ENCODE results near the gene KCNA5.

KCNA5 gene

GRCh38 chr12:5027046-5027821 lies 16.4 kb upstream of the KCNA5 start:
- DNase-seq = no peak

- no peak for DNase-seq
Measured at GRCh38 chr12:5030066-5030465, 13.6 kb upstream of the KCNA5 start.

GRCh38 chr12:5031242-5031641 lies 12.4 kb upstream of the KCNA5 start:
- DNase-seq = no peak

- no peak for DNase-seq
Measured at GRCh38 chr12:5031958-5032357, 11.7 kb upstream of the KCNA5 start.

- DNase-seq = no peak
Measured at GRCh38 chr12:5032821-5033220, 10.9 kb upstream of the KCNA5 start.

- DNase-seq = no peak
Measured at GRCh38 chr12:5033883-5034282, 9.8 kb upstream of the KCNA5 start.

DNA sequence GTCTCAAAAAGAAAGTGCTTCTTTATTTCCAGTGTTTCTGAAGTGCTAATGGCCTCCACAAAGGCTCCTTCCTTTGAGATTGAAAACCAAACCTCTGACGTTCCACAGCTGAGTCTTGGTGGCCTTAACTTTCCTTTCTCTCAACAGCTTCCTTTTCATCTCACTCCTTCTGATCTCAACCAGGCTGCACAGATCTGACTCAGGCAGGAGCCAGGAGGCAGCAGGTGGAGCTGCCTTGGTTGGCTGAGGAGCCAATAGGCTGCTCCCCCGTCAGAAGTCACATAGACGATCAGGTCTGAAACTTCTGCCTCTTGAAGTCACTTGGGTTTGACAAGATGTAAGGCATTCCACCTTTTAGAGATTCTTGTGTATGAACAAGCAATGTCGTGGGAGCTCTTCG lies 9.1 kb upstream of the KCNA5 start:
- no peak for DNase-seq

DNA sequence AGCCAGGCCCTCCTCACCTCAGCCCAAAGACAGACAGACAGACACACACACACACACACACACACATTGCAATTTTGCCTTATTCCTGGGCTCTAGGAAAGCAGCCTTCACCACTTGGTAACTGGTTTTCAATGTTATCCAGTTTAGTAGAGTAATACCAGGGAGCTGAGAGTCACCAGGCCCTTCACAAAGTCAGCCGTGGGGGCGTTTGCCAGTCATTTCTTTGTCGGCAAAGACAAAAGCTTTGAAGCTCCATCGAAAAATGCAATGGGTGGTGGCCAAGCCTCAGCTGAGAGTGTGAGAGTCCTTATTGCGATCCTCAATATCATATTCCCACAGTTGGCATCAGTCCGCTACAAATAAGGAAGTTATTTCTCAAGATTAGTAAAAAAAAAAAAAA lies 8.1 kb upstream of the KCNA5 start:
- no peak for DNase-seq

GRCh38 chr12:5036031-5036430 lies 7.6 kb upstream of the KCNA5 start:
- no peak for DNase-seq

- DNase-seq = no peak
Measured at GRCh38 chr12:5037795-5038357, 5.8 kb upstream of the KCNA5 start.

DNA sequence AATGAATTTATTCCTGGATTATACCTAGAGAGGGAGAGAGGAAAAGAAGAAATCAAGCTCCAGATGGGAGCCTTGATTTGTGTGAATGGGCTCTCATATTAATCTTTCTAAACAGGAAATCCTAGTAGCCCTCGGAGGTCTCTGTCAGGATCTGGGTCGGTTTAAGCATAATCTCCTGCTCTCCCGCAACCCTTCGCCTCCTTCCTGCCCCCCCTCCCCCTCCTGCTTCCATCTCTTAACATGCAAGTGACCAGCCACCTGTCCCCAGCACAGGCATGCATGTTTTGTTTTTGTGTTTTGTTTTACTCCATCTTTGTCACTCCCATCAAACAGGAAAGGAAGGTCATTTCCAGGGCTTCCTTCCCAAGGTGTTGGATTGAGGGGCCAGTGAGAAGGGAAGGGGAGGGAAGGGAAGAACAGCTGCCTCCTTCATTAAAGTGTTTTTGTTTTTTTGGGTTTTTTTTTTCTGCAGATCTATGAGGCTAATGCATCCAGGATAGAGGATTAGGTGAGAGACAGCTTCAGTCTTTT lies 4.8 kb upstream of the KCNA5 start:
- DNase-seq = no peak

DNA sequence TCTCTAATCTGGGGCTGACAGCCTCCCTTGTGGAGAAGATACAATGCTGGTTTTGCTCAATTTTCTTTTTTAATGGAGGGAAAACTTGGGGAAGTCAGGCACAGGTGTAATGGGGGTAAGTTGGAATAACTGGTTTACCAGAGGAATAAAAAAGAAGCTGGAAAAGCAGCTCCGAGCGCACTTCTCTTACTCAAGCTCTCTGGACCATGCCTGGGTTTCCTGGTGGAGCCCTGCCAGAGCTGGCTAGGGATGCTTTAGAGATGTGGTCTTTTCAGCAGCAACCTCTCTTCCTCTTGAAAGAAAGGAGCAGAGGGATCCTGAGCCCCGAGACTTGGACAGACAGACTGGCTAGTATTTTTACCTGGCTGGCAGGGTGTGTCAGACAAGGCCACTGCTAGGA lies 3.9 kb upstream of the KCNA5 start:
- no peak for DNase-seq

DNA sequence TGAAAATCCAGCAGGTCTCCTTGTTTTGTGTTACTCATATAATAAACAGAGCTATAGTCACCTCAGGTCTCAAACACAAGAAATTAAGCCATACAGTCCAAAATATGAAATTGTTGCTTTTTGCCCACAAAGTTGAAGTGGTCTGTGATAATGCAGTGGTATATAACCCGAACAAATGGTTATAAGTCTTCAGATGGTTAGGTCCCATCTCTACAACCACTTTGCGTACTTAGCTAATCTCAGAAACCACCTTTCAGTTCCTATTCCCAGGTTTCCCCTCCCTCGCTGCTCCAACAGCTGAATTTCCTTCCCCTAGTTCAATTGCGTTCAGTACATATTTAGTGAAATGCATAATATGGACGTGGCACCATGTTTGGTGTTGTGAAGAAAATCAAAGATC lies 3.3 kb upstream of the KCNA5 start:
- DNase-seq = no peak

GRCh38 chr12:5044420-5045295 lies 979 bp downstream of the KCNA5 start:
- DNase-seq = no peak

GRCh38 chr12:5047094-5047493 lies 3.4 kb downstream of the KCNA5 start:
- DNase-seq = no peak

DNA sequence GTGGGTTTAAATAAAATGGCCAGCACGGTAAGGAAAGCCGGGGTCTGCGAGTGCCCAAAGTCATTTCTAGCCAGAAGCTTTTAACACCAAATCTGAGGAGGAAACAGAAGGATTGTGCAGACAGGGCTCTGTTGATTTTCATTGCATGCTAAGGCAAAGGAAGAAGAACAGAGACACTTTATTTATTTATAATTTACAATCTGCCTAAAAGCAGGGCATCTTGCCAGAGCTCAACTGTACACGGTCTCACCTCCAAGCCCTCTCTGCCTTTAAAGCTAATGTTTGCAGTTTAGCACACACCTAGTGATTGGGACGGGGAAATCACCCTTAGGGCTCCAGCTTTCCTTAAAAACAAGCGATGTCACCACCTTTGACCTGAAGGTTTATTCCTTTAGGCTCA lies 4.0 kb downstream of the KCNA5 start:
- DNase-seq = no peak

- DNase-seq = no peak
Measured at GRCh38 chr12:5050542-5050941, 6.9 kb downstream of the KCNA5 start.

GRCh38 chr12:5051334-5051733 lies 7.7 kb downstream of the KCNA5 start:
- DNase-seq = no peak

GRCh38 chr12:5051913-5052312 lies 8.2 kb downstream of the KCNA5 start:
- DNase-seq = no peak

DNA sequence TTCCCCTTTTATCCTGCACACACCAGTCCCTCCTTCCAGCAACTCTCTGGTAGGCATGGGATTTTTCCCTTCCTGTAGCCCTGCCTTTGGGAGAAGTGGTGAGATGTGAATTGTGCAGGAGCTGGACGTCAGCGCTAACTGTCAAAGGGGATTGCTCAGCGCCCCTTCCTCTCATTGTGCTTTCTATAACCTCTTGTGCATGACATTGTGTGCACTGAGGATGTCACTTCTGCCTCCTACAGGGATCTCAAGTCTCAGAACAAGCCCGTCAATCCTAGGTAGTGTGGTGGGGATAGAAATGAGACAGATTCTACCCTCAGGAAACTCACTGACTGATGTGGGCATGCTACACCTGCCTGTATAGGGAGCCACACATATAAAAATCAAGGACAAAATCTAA lies 8.7 kb downstream of the KCNA5 start:
- no peak for DNase-seq

- no peak for DNase-seq
Measured at GRCh38 chr12:5059358-5059757, 15.7 kb downstream of the KCNA5 start.

DNA sequence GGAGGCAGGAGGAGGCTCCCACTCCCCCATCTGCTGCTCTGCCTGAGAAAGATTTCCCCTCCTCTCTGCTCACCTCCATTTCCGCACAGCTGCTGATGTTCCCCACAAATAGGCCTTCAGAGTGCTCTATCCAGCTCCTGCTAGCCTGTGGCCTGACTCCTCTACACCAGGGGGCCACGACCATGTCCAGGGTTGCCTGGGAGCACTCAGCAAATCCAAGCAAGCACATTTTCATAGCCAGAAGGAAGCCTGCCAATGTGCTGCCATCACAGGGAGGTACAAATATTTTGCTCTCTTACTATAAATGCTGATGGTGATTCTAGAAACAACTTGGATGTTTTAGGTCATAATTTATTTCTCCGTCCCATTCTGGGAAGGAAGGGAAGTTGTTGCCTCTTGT lies 17.3 kb downstream of the KCNA5 start:
- DNase-seq = no peak

- DNase-seq = no peak
Measured at GRCh38 chr12:5063149-5063548, 19.5 kb downstream of the KCNA5 start.
